Choroid plexus epithelial cell (primary cell): ENCODE results near the gene LOXL1.
A peak's percentile ranks its signal among the peaks of the same experiment; 100 is the strongest.

Experiments
- DNase-seq: peaks from one replicate; pipeline ENCODE4 v3.0.0-alpha.2; 2010; ENCODE audit warnings: low read depth
- H3K4me3 ChIP-seq: 2 replicates; pipeline ENCODE4 v1.5.1; 2011; ENCODE audit warnings: low read depth, mild to moderate bottlenecking, control low read depth, low read length, moderate library complexity
- CTCF ChIP-seq: conservative IDR thresholded peaks from 2 replicates; pipeline ENCODE4 v1.5.1; 2011; ENCODE audit warnings: low read depth, mild to moderate bottlenecking, control low read depth, inconsistent platforms, low read length, moderate library complexity

The LOXL1 gene

GRCh38 chr15:73892446-73893226 is 33.6 kb upstream of the LOXL1 start:
- DNase-seq, result no peak
- H3K4me3 ChIP-seq, result no peak overlapping the region
- TF ChIP-seq CTCF, result no peak

DNA sequence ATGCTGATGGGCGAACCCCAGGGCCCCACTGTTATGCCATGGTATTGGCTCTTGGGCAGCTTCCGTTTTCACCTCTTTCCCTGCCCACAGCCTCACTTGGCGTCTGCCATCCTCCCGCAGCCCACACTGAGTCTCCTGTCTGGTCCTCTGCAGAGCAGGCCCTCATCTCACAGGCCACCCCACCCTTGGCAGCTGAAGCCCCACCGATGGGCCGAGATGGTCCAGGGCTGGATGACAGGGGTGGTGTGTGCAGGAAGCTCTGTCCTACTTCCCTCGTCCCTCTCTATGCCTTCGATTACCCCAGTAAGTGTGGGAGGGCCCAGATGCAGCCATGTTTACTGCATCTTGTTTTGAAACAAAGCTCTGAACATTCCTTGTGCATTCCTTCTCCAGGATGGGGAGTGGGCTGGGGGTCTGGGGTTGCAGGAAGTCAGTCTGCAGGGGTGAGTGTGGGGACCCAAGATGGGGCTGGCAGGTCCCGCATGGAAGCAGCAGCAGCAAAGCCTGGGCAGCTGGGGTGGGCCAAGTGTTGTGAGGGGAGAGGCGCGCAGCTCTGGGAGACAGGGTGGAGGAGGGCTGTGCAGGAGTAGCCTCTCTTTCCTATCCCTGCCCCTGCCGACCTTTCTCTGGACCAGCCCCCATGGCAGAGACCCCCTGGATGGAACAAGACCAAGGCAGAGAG is 32.0 kb upstream of the LOXL1 start:
- H3K4me3 ChIP-seq, result no peak overlapping the region
- no peak for TF ChIP-seq CTCF
- DNase-seq, result no peak

DNA sequence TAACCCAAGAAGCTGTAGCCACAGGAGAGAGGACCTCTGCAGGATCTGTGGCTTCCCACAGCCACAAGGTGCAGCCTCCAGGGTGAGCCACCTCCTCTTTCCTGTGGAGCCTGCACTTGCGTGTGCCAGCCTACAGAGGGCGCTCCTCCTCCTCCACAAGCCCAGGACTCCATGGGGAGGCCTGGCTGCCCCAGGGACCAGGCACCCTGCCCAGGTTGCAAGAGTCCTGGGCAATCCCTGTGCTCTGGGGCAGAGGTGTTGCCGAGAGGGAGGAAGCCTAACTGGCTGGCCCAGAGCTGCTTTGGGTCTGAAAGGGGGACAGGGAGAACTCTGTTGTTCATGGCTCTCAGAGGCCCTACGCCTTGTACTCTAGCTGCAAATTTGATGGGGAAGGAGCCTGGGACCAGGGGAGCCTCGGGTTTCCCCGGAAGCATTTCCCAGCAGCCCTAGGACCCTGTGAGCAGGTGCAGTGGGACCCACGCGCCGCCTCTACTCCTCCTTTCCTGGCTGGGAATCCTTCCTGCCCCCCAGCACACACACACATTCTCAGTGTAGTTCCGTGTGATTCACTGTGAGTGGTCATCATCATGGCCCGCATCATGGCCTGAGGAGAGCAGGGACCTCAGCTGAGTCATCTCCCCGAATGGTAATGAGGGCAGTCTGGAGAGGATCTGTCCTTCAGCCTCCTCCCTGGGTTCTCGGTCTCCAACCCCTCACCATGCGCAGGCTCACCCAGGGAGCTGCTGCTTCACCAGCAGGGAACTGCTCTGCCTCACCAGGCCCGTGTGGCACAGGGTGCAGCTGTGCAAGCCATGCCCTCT is 28.6 kb upstream of the LOXL1 start:
- H3K4me3 ChIP-seq, result no peak overlapping the region
- DNase-seq, result peak; percentile 88
- TF ChIP-seq CTCF, result peak; percentile 99

- H3K4me3 ChIP-seq, result no peak overlapping the region
- peak; percentile 24 for DNase-seq
- no peak for TF ChIP-seq CTCF
These were observed 26.8 kb upstream of the LOXL1 start for GRCh38 chr15:73899197-73900094.

GRCh38 chr15:73900095-73900712 is 26.1 kb upstream of the LOXL1 start:
- no peak for TF ChIP-seq CTCF
- no peak for DNase-seq
- H3K4me3 ChIP-seq, result no peak overlapping the region

DNA sequence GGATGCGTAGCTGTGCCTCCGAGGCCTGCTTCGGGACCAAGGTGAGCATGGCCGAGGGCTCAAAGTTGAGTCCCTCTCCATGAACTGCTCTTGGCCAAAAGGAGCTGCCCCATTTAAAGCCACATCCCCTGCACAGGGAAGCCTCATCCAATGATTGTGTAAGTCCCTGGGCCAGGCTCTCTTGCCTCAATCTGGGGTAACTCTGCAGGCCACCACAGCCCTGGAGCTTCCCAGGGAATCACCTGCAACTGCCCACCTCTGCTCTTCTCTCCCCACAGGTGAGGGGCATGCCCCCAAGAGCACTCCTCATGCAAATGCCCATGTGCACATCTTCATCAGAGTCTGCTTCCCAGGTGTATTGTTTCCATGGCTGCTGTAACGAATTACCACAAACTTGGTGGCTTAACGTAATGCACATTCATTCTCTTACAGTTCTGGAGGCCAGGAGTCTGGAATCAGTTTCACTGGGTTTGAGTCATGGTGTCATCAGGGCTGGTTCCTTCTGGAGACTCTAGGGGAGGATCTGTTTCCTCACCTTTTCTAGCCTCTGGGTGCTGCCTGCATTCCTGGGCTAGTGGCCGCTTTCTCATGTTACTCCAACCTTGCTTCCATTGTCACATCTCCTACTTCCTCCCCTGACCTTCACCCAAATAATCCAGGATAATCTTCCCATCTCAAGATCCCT is 25.0 kb upstream of the LOXL1 start:
- TF ChIP-seq CTCF, result no peak
- DNase-seq, result no peak
- no peak overlapping the region for H3K4me3 ChIP-seq
